Caco-2 (cell line): ENCODE measurements around the gene TRIM8. TPM values are rescaled to one million over a fixed set of nuclear protein-coding genes. Genes with fewer than 3 reads are reported as not detected.

Experiments used
- BruUV-seq: library from RNA; stranded (reverse); fragments of 400-500 nt; replicated peaks from 2 replicates; lab custom pipeline; 2021; lab: Mats Ljungman, UMichigan
- CTCF ChIA-PET: fragments of 300-600 bp; sonication (Branson Sonifier 250); formaldehyde crosslinking; loops from one replicate; lab custom pipeline; 2022; ENCODE audit warnings: antibody characterized with exemption; lab: Charles Lee
- POLR2A ChIA-PET: fragments of 300-600 bp; sonication (Branson Sonifier 250); formaldehyde crosslinking; loops from one replicate; lab custom pipeline; 2022; ENCODE audit warnings: antibody characterized with exemption; lab: Charles Lee
- DNase-seq, 2 experiments: peaks; one replicate each; pipeline versions ENCODE4 v3.0.0 to v3.0.0-alpha.2; 2020 to 2022
- H3K27me3 ChIP-seq: replicated peaks from 2 replicates; pipeline ENCODE4 v1.6.0; 2011; ENCODE audit warnings: low read length; ENCODE audit not compliant: control insufficient read depth, insufficient read depth
- H3K36me3 ChIP-seq: 2 replicates; pipeline ENCODE4 v1.5.1; 2011; ENCODE audit warnings: low read length; ENCODE audit not compliant: control insufficient read depth, insufficient read depth
- H3K4me1 ChIP-seq: fragments of 250-450 bp; sonication (Bioruptor Pico); 2 replicates; pipeline ENCODE4 v1.5.1; 2020; ENCODE audit warnings: mild to moderate bottlenecking
- H3K4me3 ChIP-seq: 2 replicates; pipeline ENCODE4 v1.5.1; 2011; ENCODE audit warnings: low read depth, mild to moderate bottlenecking, control low read depth, low read length
- H3K9me3 ChIP-seq: fragments of 250-450 bp; sonication (Bioruptor Pico); 2 replicates; pipeline ENCODE4 v1.5.1; 2020; ENCODE audit warnings: mild to moderate bottlenecking, moderate library complexity
- H3K27ac Mint-ChIP-seq: one replicate; pipeline ENCODE4 v1.8.0; 2022; ENCODE audit warnings: mixed read lengths; ENCODE audit not compliant: unreplicated experiment
- H3K27me3 Mint-ChIP-seq: one replicate; pipeline ENCODE4 v1.8.0; 2022; ENCODE audit warnings: mixed read lengths; ENCODE audit not compliant: insufficient read depth, unreplicated experiment
- H3K36me3 Mint-ChIP-seq: one replicate; pipeline ENCODE4 v1.8.0; 2022; ENCODE audit warnings: mild to moderate bottlenecking, mixed read lengths; ENCODE audit not compliant: insufficient read depth, unreplicated experiment
- H3K4me1 Mint-ChIP-seq: one replicate; pipeline ENCODE4 v1.8.0; 2022; ENCODE audit warnings: low read depth, mixed read lengths; ENCODE audit not compliant: unreplicated experiment
- H3K4me3 Mint-ChIP-seq: one replicate; pipeline ENCODE4 v1.8.0; 2022; ENCODE audit warnings: mild to moderate bottlenecking, moderate library complexity, mixed read lengths; ENCODE audit not compliant: unreplicated experiment
- H3K9me3 Mint-ChIP-seq: one replicate; pipeline ENCODE4 v1.8.0; 2022; ENCODE audit warnings: mixed read lengths; ENCODE audit not compliant: unreplicated experiment
- intact Hi-C: fragments of 100-400 bp; cut with micrococcal nuclease; formaldehyde crosslinking; loops from one replicate; pipeline ENCODE4 v1.10.0; 2022; ENCODE audit not compliant: unreplicated experiment
- total RNA-seq: library from RNA; stranded (reverse); gene quantifications from 2 replicates; pipeline ENCODE4 v1.2.3, GENCODE V29; 2022
- TF ChIP-seq, protein P1 (sequence below), 2 experiments: fragments of 200-600 bp in 1 of 2; IDR thresholded peaks; 1 replicate in 1 of 2; 2 replicates in 1 of 2; pipeline versions ENCODE4 v1.5.1 to v1.8.0; 2011 to 2022; ENCODE audit warnings: antibody characterized with exemption in 1 of 2, control low read depth in 1 of 2, inconsistent platforms in 1 of 2, low read depth in 1 of 2, low read length in 1 of 2, mild to moderate bottlenecking in 1 of 2, moderate library complexity in 1 of 2; ENCODE audit not compliant: insufficient read depth in 1 of 2, severe bottlenecking in 1 of 2, unreplicated experiment in 1 of 2

The TRIM8 gene
- total RNA-seq, 1 experiment from 2014 or later: 40.9 TPM

DNA sequence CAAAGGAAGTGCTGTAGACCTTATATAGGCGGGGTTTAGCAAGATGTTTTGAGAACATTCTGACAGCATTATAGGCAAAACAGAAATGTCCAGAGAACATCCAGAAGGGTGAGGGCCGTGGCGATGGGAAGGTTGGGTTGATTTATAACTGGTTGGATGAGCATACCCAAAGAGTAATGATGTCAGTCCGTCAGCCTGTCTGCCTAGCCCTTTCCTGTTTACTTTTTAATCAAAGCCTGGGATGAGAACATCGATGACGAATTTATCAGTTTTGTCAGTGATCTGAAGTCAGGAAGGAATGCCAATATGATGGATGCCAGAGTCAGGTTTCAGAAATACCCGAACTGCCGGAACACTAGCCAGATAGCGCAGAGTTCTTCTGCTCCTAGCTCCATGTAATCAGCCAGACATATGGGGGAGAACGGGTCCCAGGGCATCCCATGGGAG lies 33.8 kb upstream of the TRIM8 start:
- Mint-ChIP-seq H3K4me1 (no peaks in the 10 kb centered on the region), H3K27ac (no peak overlapping the region), H3K27me3 (no peaks in the 10 kb centered on the region), H3K36me3 (no peaks in the 10 kb centered on the region), H3K4me3 (no peak overlapping the region), H3K9me3 (no peaks in the 10 kb centered on the region)
- intact Hi-C loops: no loop called here
- Histone ChIP-seq H3K4me1 (no peaks in the 10 kb centered on the region), H3K9me3 (no peaks in the 10 kb centered on the region), H3K4me3 (no peak overlapping the region), H3K27me3 (no peaks in the 10 kb centered on the region), H3K36me3 (no peaks in the 10 kb centered on the region; the same call in 1 of the 2 replicates)
- ChIA-PET CTCF (no interaction called here), POLR2A (no interaction called here)
- no TSS peak for BruUV-seq
- DNase-seq: no peak
- TF ChIP-seq, protein P1, sequence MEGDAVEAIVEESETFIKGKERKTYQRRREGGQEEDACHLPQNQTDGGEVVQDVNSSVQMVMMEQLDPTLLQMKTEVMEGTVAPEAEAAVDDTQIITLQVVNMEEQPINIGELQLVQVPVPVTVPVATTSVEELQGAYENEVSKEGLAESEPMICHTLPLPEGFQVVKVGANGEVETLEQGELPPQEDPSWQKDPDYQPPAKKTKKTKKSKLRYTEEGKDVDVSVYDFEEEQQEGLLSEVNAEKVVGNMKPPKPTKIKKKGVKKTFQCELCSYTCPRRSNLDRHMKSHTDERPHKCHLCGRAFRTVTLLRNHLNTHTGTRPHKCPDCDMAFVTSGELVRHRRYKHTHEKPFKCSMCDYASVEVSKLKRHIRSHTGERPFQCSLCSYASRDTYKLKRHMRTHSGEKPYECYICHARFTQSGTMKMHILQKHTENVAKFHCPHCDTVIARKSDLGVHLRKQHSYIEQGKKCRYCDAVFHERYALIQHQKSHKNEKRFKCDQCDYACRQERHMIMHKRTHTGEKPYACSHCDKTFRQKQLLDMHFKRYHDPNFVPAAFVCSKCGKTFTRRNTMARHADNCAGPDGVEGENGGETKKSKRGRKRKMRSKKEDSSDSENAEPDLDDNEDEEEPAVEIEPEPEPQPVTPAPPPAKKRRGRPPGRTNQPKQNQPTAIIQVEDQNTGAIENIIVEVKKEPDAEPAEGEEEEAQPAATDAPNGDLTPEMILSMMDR (IDR thresholded peaks at IDR 0.05; ENCODE audit: insufficient read depth in 1 of 2, low read depth in 1 of 2, low read length in 1 of 2, severe bottlenecking in 1 of 2, unreplicated experiment in 1 of 2): no peak

DNA sequence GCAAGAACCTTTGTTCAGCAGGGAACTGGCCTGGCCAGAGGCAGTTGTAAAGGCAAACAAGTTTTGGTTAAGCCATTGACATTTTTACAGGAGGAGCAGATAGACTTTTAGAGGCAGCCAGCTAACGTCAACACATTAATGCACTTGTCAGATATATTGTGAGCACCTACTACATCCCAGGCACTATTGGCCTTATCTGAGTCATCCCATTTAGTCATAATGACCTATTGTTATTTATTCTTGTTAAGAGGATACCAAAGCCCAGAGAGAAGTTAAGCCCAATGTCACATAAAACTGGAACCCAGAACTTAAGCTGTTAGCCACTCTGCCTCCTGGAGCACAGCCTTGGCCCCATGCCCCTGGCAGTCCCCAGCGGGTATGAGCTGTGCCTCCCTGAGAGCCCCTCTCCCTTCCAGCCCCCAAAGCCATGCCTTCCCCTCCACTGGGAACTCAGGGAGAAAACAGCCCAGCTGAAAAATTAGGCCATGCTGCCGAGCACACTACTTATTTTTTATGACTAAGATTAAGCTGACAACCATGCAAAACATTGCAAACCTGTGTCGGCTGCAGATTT lies 32.7 kb upstream of the TRIM8 start:
- no peaks in the 10 kb centered on the region for H3K27me3 Mint-ChIP-seq
- H3K4me1 ChIP-seq: no peaks in the 10 kb centered on the region
- H3K4me3 Mint-ChIP-seq: no peak overlapping the region
- ChIA-PET POLR2A (no interaction called here), CTCF (interaction anchor here (0.6 kb wide), 4 partner anchors 11 to 695 kb away, joined by 3 to 10 read pairs (median 5); no protein-coding TSS in a partner anchor)
- no peaks in the 10 kb centered on the region for H3K36me3 ChIP-seq
- H3K4me1 Mint-ChIP-seq: no peaks in the 10 kb centered on the region
- no peak overlapping the region for H3K4me3 ChIP-seq
- no peaks in the 10 kb centered on the region for H3K27me3 ChIP-seq
- H3K9me3 ChIP-seq: no peaks in the 10 kb centered on the region
- TF ChIP-seq, protein P1 (IDR thresholded peaks at IDR 0.05; ENCODE audit: insufficient read depth in 1 of 2, low read depth in 1 of 2, low read length in 1 of 2, severe bottlenecking in 1 of 2, unreplicated experiment in 1 of 2): no peak
- no peaks in the 10 kb centered on the region for H3K9me3 Mint-ChIP-seq
- no peaks in the 10 kb centered on the region for H3K36me3 Mint-ChIP-seq
- DNase-seq: no peak
- no TSS peak for BruUV-seq
- peak overlapping the region; percentile 3 for H3K27ac Mint-ChIP-seq
- intact Hi-C loops: no loop called here

DNA sequence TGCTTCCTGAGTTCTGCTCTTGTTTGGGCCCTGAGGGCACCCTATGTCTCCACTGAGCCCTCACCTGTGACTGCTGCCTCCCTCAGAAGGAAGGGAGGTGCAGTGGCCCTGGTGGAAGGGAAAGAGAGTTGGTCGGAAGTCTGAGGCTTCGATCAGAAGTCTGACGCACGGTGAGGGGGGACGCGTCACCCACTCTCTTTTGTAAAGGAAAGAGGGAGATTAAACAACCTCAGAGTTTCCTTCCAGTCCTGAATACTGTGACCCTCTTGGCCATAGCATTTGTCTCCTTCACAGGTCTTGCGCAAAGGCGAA lies 31.4 kb upstream of the TRIM8 start:
- TF ChIP-seq, protein P1 (IDR thresholded peaks at IDR 0.05; ENCODE audit: insufficient read depth in 1 of 2, low read depth in 1 of 2, low read length in 1 of 2, severe bottlenecking in 1 of 2, unreplicated experiment in 1 of 2): no peak
- ChIA-PET CTCF (no interaction called here), POLR2A (no interaction called here)
- Mint-ChIP-seq H3K9me3 (no peaks in the 10 kb centered on the region), H3K27me3 (no peaks in the 10 kb centered on the region), H3K4me1 (no peaks in the 10 kb centered on the region), H3K27ac (no peak overlapping the region), H3K36me3 (peaks cover 5% of the 10 kb centered on the region), H3K4me3 (no peak overlapping the region)
- H3K4me3 ChIP-seq: no peak overlapping the region
- no peak for DNase-seq
- no peaks in the 10 kb centered on the region for H3K9me3 ChIP-seq
- intact Hi-C loops: no loop called here
- no peaks in the 10 kb centered on the region for H3K27me3 ChIP-seq
- H3K4me1 ChIP-seq: no peaks in the 10 kb centered on the region
- H3K36me3 ChIP-seq: no peaks in the 10 kb centered on the region
- BruUV-seq: no TSS peak
